Brain pericyte (primary cell): ENCODE results near the gene ALDH5A1.

Experiments
- DNase-seq: peaks from one replicate; pipeline ENCODE4 v3.0.0-alpha.2; 2012; ENCODE audit warnings: low read depth, low spot score

Gene ALDH5A1

GRCh38 chr6:24494821-24495795 lies at the start of gene ALDH5A1:
TSS of gene ALDH5A1 (plus strand) at chr6:24494969. CDS start at chr6:24494997, 28 bp downstream.
- no peak for DNase-seq

- no peak for DNase-seq
These were observed 49.1 kb upstream of the ALDH5A1 start for GRCh38 chr6:24445704-24446103.

- no peak for DNase-seq
These were observed 48.1 kb upstream of the ALDH5A1 start for GRCh38 chr6:24446670-24447069.

- no peak for DNase-seq
These were observed 46.4 kb upstream of the ALDH5A1 start for GRCh38 chr6:24448396-24448795.

GRCh38 chr6:24448828-24449525 lies 45.8 kb upstream of the ALDH5A1 start:
- no peak for DNase-seq

- DNase-seq: no peak
These were observed 43.0 kb upstream of the ALDH5A1 start for GRCh38 chr6:24451581-24452388.

- DNase-seq: no peak
These were observed 40.8 kb upstream of the ALDH5A1 start for GRCh38 chr6:24453921-24454320.

- no peak for DNase-seq
These were observed 40.3 kb upstream of the ALDH5A1 start for GRCh38 chr6:24454452-24454851.

- no peak for DNase-seq
These were observed 39.7 kb upstream of the ALDH5A1 start for GRCh38 chr6:24455061-24455460.

GRCh38 chr6:24458134-24458533 lies 36.6 kb upstream of the ALDH5A1 start:
- no peak for DNase-seq

GRCh38 chr6:24458941-24459340 lies 35.8 kb upstream of the ALDH5A1 start:
- no peak for DNase-seq

- no peak for DNase-seq
These were observed 33.8 kb upstream of the ALDH5A1 start for GRCh38 chr6:24460966-24461365.

GRCh38 chr6:24464253-24465038 lies 30.3 kb upstream of the ALDH5A1 start:
- DNase-seq: no peak

- DNase-seq: no peak
These were observed 25.0 kb upstream of the ALDH5A1 start for GRCh38 chr6:24469811-24470210.

GRCh38 chr6:24472181-24472580 lies 22.6 kb upstream of the ALDH5A1 start:
- no peak for DNase-seq

GRCh38 chr6:24476631-24477030 lies 18.1 kb upstream of the ALDH5A1 start:
- no peak for DNase-seq

- DNase-seq: no peak
These were observed 17.7 kb upstream of the ALDH5A1 start for GRCh38 chr6:24477070-24477469.

GRCh38 chr6:24478903-24479302 lies 15.9 kb upstream of the ALDH5A1 start:
- no peak for DNase-seq

- DNase-seq: no peak
These were observed 14.1 kb upstream of the ALDH5A1 start for GRCh38 chr6:24480705-24481104.

- DNase-seq: no peak
These were observed 13.3 kb upstream of the ALDH5A1 start for GRCh38 chr6:24481449-24481848.
